Hair follicular keratinocyte (primary cell): ENCODE measurements around the gene ZNF90. TPM values are rescaled to one million over a fixed set of nuclear protein-coding genes. Genes with fewer than 3 reads are reported as not detected.

Source experiments
- total RNA-seq: library from RNA; depleted of rRNA; stranded (reverse); fragments of >200 nt; gene quantifications from 2 replicates; pipeline ENCODE4 v1.2.3, GENCODE V29; 2015

Gene ZNF90
- 1.6 and 2.2 TPM in 2 replicates for total RNA-seq

DNA sequence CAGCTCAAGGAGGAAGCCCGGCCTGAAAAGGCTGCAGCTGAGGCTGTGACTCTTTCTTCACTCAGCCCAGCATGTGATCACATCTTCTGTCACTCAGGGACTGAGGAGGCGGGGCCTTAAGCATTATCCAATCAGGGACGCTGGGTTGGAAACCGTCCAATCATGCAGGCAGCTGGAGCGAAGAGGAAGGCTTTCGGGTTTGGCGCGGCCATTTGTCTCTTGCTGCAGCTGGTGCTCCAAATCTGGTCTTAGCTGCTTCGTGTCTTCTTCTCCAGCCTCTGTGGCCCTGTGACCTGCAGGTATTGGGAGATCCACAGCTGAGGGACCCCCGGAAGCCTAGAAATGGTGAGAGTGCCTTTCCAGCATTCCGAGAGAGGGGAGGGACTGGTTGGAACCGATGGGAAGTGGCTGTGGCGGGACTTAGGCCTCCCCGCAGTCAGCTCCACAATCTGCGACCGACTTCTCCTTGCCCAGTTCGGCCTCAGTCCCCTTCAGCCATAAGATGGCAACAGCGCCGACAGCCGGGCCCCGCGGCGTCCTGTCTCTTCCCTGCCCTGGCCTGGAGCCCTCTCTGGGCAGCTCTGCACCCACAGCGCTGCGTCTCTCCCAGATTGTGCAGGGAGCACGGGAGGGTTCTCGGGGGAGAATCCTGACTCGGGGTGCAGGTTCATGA, at the start of gene ZNF90:
Gene ZNF90, plus strand, starts transcription at position 210 of the 673 bp plus-strand sequence. Its CDS starts 133 bp downstream, at position 343.

DNA sequence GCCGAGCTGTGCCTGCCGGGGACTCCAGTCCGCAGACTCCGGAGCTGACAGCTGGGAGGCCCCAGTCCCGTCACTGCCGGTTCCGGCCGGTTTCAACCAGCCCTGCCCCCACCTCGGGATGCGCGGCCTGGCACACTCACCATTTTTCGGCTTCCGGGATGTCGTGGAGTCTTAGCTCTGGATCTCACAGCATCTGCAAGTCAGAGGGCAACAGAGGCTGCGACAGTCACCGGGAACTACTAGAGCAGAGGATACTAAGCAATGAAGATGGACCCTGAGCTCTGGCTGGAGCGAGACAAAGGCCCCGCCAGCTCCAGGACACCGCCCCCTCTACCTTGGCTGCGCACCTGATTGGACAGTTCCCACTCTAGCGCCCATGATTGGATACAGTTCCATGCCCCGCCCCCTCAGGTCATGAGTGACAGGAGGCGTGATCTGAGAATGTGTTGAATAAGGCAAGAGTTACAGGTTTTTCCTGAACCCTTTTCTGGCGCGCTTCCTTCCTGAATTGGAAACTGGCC, 38.5 kb upstream of the ZNF90 start, which contains the start of gene ZNF682:
Gene ZNF682, minus strand, starts transcription at position 303 of the 521 bp plus-strand sequence. Its CDS starts 160 bp downstream, at position 143.

DNA sequence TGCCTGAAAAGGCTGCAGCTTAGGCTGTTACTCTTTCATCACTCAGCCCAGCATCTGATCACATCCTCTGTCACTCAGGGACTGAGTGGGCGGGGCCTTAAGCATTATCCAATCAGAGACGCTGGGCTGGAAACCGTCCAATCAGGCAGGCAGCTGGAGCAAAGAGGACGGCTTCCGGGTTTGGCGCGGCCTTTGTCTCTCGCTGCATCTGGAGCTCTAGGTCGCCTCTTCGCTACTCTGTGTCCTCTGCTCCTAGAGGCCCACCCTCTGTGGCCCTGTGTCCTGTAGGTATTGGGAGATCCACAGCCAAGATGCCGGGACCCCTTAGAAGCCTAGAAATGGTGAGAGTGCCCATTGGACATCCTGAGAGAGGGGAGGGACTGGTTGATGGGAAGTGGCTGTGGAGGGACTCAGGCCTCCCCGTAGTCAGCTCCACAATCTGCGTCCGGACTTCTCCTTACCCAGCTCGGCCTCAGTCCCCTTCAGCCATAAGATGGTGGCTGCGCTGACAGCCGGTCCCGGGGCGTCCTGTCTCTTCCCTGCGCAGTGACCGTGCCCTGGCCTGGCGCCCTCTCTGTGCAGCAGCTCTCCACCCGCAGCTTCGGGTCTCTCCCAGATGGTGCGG, 89.3 kb downstream of the ZNF90 start, which contains the start of gene ZNF486:
Gene ZNF486, plus strand, starts transcription at position 195 of the 625 bp plus-strand sequence. Its CDS starts 117 bp downstream, at position 312.

Other genes starting within 250 kb of the ZNF90 start
- 1.1 and 2.2 TPM in 2 replicates for gene ZNF253, start 212.1 kb upstream of the ZNF90 start, total RNA-seq
- 3.7 and 8.4 TPM in 2 replicates for gene ZNF93, start 177.1 kb upstream of the ZNF90 start, total RNA-seq
- gene ZNF682, start 38.5 kb upstream of the ZNF90 start, total RNA-seq = 1.4 and 1.5 TPM in 2 replicates
- gene ZNF486, start 89.2 kb downstream of the ZNF90 start, total RNA-seq = 4.4 and 5.1 TPM in 2 replicates